Keratinocyte (primary cell): Measurements from ENCODE around the gene KNCN. TPM values are rescaled to one million over a fixed set of nuclear protein-coding genes. Genes with fewer than 3 reads are reported as not detected.

Experiments used
- DNase-seq: peaks from one replicate; pipeline ENCODE4 v3.0.0-alpha.2; 2011; ENCODE audit warnings: low read depth, missing footprints, low spot score
- FAIRE-seq: peaks from 2 replicates; lab custom pipeline; 2011; peaks lifted over from hg19 to GRCh38; lab: Jason Lieb, UNC
- H2AFZ ChIP-seq: 2 replicates; pipeline ENCODE4 v1.6.0; 2012; ENCODE audit warnings: low read length, control low read depth, inconsistent platforms; ENCODE audit not compliant: control insufficient read depth
- H3K27ac ChIP-seq: 2 replicates; pipeline ENCODE4 v1.5.1; 2011; ENCODE audit warnings: low read length; ENCODE audit not compliant: control insufficient read depth, insufficient read depth
- H3K27me3 ChIP-seq: 3 replicates; pipeline ENCODE4 v1.6.0; 2011; ENCODE audit warnings: low read length; ENCODE audit not compliant: control insufficient read depth, insufficient read depth; ENCODE audit errors: extremely low read depth
- H3K36me3 ChIP-seq, 2 experiments: 2 replicates in 1 of 2; 3 replicates in 1 of 2; pipeline ENCODE4 v1.5.1; 2011; ENCODE audit warnings: low read length in 2 of 2, mild to moderate bottlenecking in 1 of 2; ENCODE audit not compliant: control insufficient read depth in 2 of 2, insufficient read depth in 2 of 2; ENCODE audit errors: extremely low read depth in 1 of 2
- H3K4me1 ChIP-seq: 3 replicates; pipeline ENCODE4 v1.5.1; 2011; ENCODE audit warnings: low read length; ENCODE audit not compliant: control insufficient read depth, insufficient read depth; ENCODE audit errors: extremely low read depth
- H3K4me2 ChIP-seq: 3 replicates; pipeline ENCODE4 v1.6.0; 2011; ENCODE audit warnings: low read depth, low read length; ENCODE audit not compliant: control insufficient read depth, insufficient read depth; ENCODE audit errors: extremely low read depth
- H3K4me3 ChIP-seq, 3 experiments: fragments of 200-600 bp in 1 of 3; sonication (generic) in 1 of 3; 2 replicates in 2 of 3; 3 replicates in 1 of 3; pipeline ENCODE4 v1.5.1; 2011 to 2016; ENCODE audit warnings: low read length in 3 of 3, mild to moderate bottlenecking in 3 of 3, control low read depth in 2 of 3, inconsistent platforms in 1 of 3, low read depth in 1 of 3, mixed read lengths in 1 of 3, mixed run types in 1 of 3, moderate library complexity in 1 of 3; ENCODE audit not compliant: control insufficient read depth in 2 of 3, insufficient read depth in 2 of 3; ENCODE audit errors: extremely low read depth in 1 of 3
- H3K79me2 ChIP-seq: 2 replicates; pipeline ENCODE4 v1.6.0; 2012; ENCODE audit warnings: low read length; ENCODE audit not compliant: control insufficient read depth, insufficient read depth
- H3K9ac ChIP-seq: 3 replicates; pipeline ENCODE4 v1.6.0; 2011; ENCODE audit warnings: low read length; ENCODE audit not compliant: control insufficient read depth, insufficient read depth; ENCODE audit errors: extremely low read depth
- H3K9me1 ChIP-seq: 3 replicates; pipeline ENCODE4 v1.6.0; 2011; ENCODE audit warnings: low read length; ENCODE audit not compliant: control insufficient read depth, insufficient read depth; ENCODE audit errors: extremely low read depth
- H3K9me3 ChIP-seq: 2 replicates; pipeline ENCODE4 v1.5.1; 2012; ENCODE audit warnings: low read depth, low read length; ENCODE audit not compliant: control insufficient read depth
- H4K20me1 ChIP-seq: 3 replicates; pipeline ENCODE4 v1.6.0; 2011; ENCODE audit warnings: low read length; ENCODE audit not compliant: control insufficient read depth, insufficient read depth; ENCODE audit errors: extremely low read depth
- CTCF ChIP-seq, 3 experiments: IDR thresholded peaks in 1 of 3; conservative IDR thresholded peaks in 1 of 3; optimal IDR thresholded peaks in 1 of 3; 2 replicates in 2 of 3; 3 replicates in 1 of 3; pipeline versions ENCODE3 to v1.5.1; 2011; ENCODE audit warnings: low read length in 3 of 3, mild to moderate bottlenecking in 3 of 3, moderate library complexity in 2 of 3, control low read depth in 1 of 3, inconsistent platforms in 1 of 3; ENCODE audit not compliant: insufficient read depth in 2 of 3; ENCODE audit errors: extremely low read depth in 1 of 3
- EZH2 ChIP-seq: IDR thresholded peaks from one replicate; pipeline ENCODE4 v1.6.1; 2012; ENCODE audit warnings: inconsistent platforms, mild to moderate bottlenecking, low read length, moderate library complexity
- dilution Hi-C: fragments of 300-500 bp; cut with MboI; formaldehyde crosslinking; loops from one replicate; pipeline ENCODE4 v1.7.0; 2020; ENCODE audit warnings: low sequenced_read_pairs; ENCODE audit not compliant: extremely low pct_ligation_motif_present
- polyA plus RNA-seq, 5 experiments: library from polyadenylated mRNA; depleted of rRNA in 3 of 5; stranded (reverse) in 3 of 5; stranded (forward) in 1 of 5; unstranded in 1 of 5; fragments of >200 nt; gene quantifications; 1 replicate in 1 of 5; 2 replicates in 3 of 5; 3 replicates in 1 of 5; pipeline versions ENCODE4 v1.2.1 to v1.2.3, GENCODE V29; 2011 to 2012; ENCODE audit warnings: missing spikeins in 2 of 5, low read depth in 1 of 5, low replicate concordance in 1 of 5

Gene KNCN
- polyA plus RNA-seq, 1 donor (not counting 4 experiments of a cell fraction or from before 2014, with no cell fraction given): not detected

- Histone ChIP-seq H2AFZ (no peak overlapping the region), H4K20me1 (no peaks in the 10 kb centered on the region), H3K27ac (no peak overlapping the region), H3K4me1 (no peaks in the 10 kb centered on the region), H3K36me3 (no peaks in the 10 kb centered on the region), H3K27me3 (peaks cover 3% of the 10 kb centered on the region), H3K4me2 (no peak overlapping the region), H3K9me1 (no peaks in the 10 kb centered on the region), H3K79me2 (no peaks in the 10 kb centered on the region), H3K9me3 (no peaks in the 10 kb centered on the region), H3K9ac (no peak overlapping the region), H3K4me3 (no peak overlapping the region)
- DNase-seq (no peak), FAIRE-seq (no peak)
- no peak for TF ChIP-seq EZH2
- no peak for TF ChIP-seq CTCF (optimal IDR thresholded peaks at IDR 0.05 in 1 of 3, IDR thresholded peaks at IDR 0.05 in 1 of 3, conservative IDR thresholded peaks at IDR 0.05 in 1 of 3; ENCODE audit: extremely low read depth in 1 of 3, insufficient read depth in 2 of 3, low read length in 3 of 3)
- dilution Hi-C loops: no loop called here
Observed at GRCh38 chr1:46501528-46501927, 49.9 kb downstream of the KNCN start.

- H3K4me2 ChIP-seq: no peak overlapping the region
- H3K4me1 ChIP-seq: no peaks in the 10 kb centered on the region
- no peak overlapping the region for H3K9ac ChIP-seq
- H4K20me1 ChIP-seq: no peaks in the 10 kb centered on the region
- dilution Hi-C loops: no loop called here
- H3K79me2 ChIP-seq: no peaks in the 10 kb centered on the region
- peaks cover 40% of the 10 kb centered on the region for H3K27me3 ChIP-seq
- DNase-seq: no peak
- H3K4me3 ChIP-seq: no peak overlapping the region
- TF ChIP-seq CTCF (optimal IDR thresholded peaks at IDR 0.05 in 1 of 3, IDR thresholded peaks at IDR 0.05 in 1 of 3, conservative IDR thresholded peaks at IDR 0.05 in 1 of 3; ENCODE audit: extremely low read depth in 1 of 3, insufficient read depth in 2 of 3, low read length in 3 of 3) (no peak), EZH2 (no peak)
- H3K9me3 ChIP-seq: no peaks in the 10 kb centered on the region
- H2AFZ ChIP-seq: no peak overlapping the region
- no peaks in the 10 kb centered on the region for H3K36me3 ChIP-seq
- FAIRE-seq: no peak
- H3K9me1 ChIP-seq: no peaks in the 10 kb centered on the region
- H3K27ac ChIP-seq: no peak overlapping the region
Observed at GRCh38 chr1:46497665-46498064, 53.8 kb downstream of the KNCN start.
